Measurements from ENCODE around the gene SLC27A2. TPM values are rescaled to one million over a fixed set of nuclear protein-coding genes. Genes with fewer than 3 reads are reported as not detected.

The SLC27A2 gene
- total and polyA plus RNA-seq, 2 experiments from 2014 or later, result 2.8 to 9.4 TPM

GRCh38 chr15:50232791-50233190 is 50.8 kb downstream of the SLC27A2 start (continued):
- no peak for TF ChIP-seq EZH2phosphoT487 (IDR thresholded peaks at IDR 0.05; ENCODE audit: unreplicated experiment)

- Mint-ChIP-seq H3K36me3 (ENCODE audit: low read depth) (no peaks in the 10 kb centered on the region), H3K4me3 (no peak overlapping the region), H3K4me1 (peaks cover 5% of the 10 kb centered on the region; the same call in 1 of the 3 replicates), H3K9me3 (no peaks in the 10 kb centered on the region), H3K27me3 (ENCODE audit: insufficient read depth, low read depth, poor library complexity) (no peaks in the 10 kb centered on the region), H3K27ac (no peak overlapping the region)
- no peak for TF ChIP-seq REST (IDR thresholded peaks at IDR 0.05; ENCODE audit: unreplicated experiment)
- TF ChIP-seq ZNF114 (CRISPR knock-in tag; IDR thresholded peaks at IDR 0.05), result no peak
- TF ChIP-seq EZH2 (IDR thresholded peaks at IDR 0.05; ENCODE audit: low read depth, unreplicated experiment), result no peak
- no peak for TF ChIP-seq CTCF (conservative IDR thresholded peaks at IDR 0.05; ENCODE audit: low read depth in 2 of 2)
- TF ChIP-seq ETS1 (IDR thresholded peaks at IDR 0.05), result no peak
- no peak for TF ChIP-seq JUNB (IDR thresholded peaks at IDR 0.05; ENCODE audit: unreplicated experiment)
- no peak for TF ChIP-seq ZNF462 (CRISPR knock-in tag; IDR thresholded peaks at IDR 0.05)
- TF ChIP-seq POLR2AphosphoS5 (IDR thresholded peaks at IDR 0.05; ENCODE audit: low read depth), result no peak
- no peak for TF ChIP-seq NANOG (IDR thresholded peaks at IDR 0.05; ENCODE audit: borderline replicate concordance)
- no peak for TF ChIP-seq STAT1 (IDR thresholded peaks at IDR 0.05; ENCODE audit: unreplicated experiment)
- no peak for TF ChIP-seq EZH2phosphoT487 (IDR thresholded peaks at IDR 0.05; ENCODE audit: unreplicated experiment)
- no peak for TF ChIP-seq CREB1 (CRISPR knock-in tag; IDR thresholded peaks at IDR 0.05; ENCODE audit: low read depth)
- TF ChIP-seq ZNF331 (CRISPR knock-in tag; IDR thresholded peaks at IDR 0.05; ENCODE audit: low read depth), result no peak
- no peak overlapping the region for H3K27ac ChIP-seq (ENCODE audit: low read depth)
- no peak for ATAC-seq
- H3K9me2 ChIP-seq (ENCODE audit: insufficient read depth), result no peaks in the 10 kb centered on the region
- H3F3A ChIP-seq (replicated peaks; ENCODE audit: low read depth), result no peaks in the 10 kb centered on the region
- no peaks in the 10 kb centered on the region for H3K79me2 ChIP-seq (replicated peaks; ENCODE audit: insufficient read depth)
- H3K27me3 ChIP-seq (ENCODE audit: insufficient read depth), result no peaks in the 10 kb centered on the region
- H3K36me3 ChIP-seq (ENCODE audit: insufficient read depth), result no peaks in the 10 kb centered on the region
- no peak for DNase-seq (ENCODE audit: low spot score)
- no peak overlapping the region for H3K4me2 ChIP-seq
- no peaks in the 10 kb centered on the region; the same call in 1 of the 2 replicates for H4K20me1 ChIP-seq (replicated peaks; ENCODE audit: insufficient read depth)
- no peaks in the 10 kb centered on the region for H3K4me1 ChIP-seq (ENCODE audit: insufficient read depth)
- no peak overlapping the region for H2AFZ ChIP-seq
- H3K4me3 ChIP-seq, result no peak overlapping the region
Measured at GRCh38 chr15:50233192-50233736, 51.3 kb downstream of the SLC27A2 start.

Measured in GM23338 (cell line).